Activated T-helper 1 cell treated with anti-CD3 and anti-CD28 coated beads, Interleukin-12 subunit alpha, Interleukin-12 subunit beta, Interleukin-2, Interleukin-4 antibody, amounts not matched to agents 30 ng/mL and 10 ng/mL and 1 ng/mL, durations not matched to agents 14 hours and 24 hours and 36 hours (primary cell): ENCODE data around the gene NFIA. TPM values are rescaled to one million over a fixed set of nuclear protein-coding genes. Genes with fewer than 3 reads are reported as not detected.

Experiments used
- DNase-seq: peaks from one replicate; pipeline ENCODE4 v3.0.0; 2021; ENCODE audit warnings: low spot score
- H3K27ac Mint-ChIP-seq: one replicate; pipeline ENCODE4 v1.8.0; 2021; ENCODE audit warnings: mild to moderate bottlenecking, mixed read lengths
- H3K27me3 Mint-ChIP-seq: one replicate; pipeline ENCODE4 v1.8.0; 2022; ENCODE audit warnings: mild to moderate bottlenecking, moderate library complexity, mixed read lengths; ENCODE audit not compliant: insufficient read depth
- H3K36me3 Mint-ChIP-seq: one replicate; pipeline ENCODE4 v1.8.0; 2021; ENCODE audit warnings: low read depth, mixed read lengths
- H3K4me1 Mint-ChIP-seq: one replicate; pipeline ENCODE4 v1.8.0; 2021; ENCODE audit warnings: low read depth, mixed read lengths
- H3K4me3 Mint-ChIP-seq: one replicate; pipeline ENCODE4 v1.8.0; 2021; ENCODE audit warnings: mild to moderate bottlenecking, moderate library complexity, mixed read lengths
- H3K9me3 Mint-ChIP-seq: one replicate; pipeline ENCODE4 v1.8.0; 2021; ENCODE audit warnings: mixed read lengths
- intact Hi-C: fragments of 100-400 bp; cut with micrococcal nuclease; formaldehyde crosslinking; loops from one replicate; pipeline ENCODE4 v1.15.1; 2024
- total RNA-seq: library from RNA; stranded (reverse); gene quantifications from 2 replicates; pipeline ENCODE4 v1.2.3, GENCODE V29; 2022

Gene NFIA
- total RNA-seq, 1 donor from 2014 or later: 0.41 TPM

DNA sequence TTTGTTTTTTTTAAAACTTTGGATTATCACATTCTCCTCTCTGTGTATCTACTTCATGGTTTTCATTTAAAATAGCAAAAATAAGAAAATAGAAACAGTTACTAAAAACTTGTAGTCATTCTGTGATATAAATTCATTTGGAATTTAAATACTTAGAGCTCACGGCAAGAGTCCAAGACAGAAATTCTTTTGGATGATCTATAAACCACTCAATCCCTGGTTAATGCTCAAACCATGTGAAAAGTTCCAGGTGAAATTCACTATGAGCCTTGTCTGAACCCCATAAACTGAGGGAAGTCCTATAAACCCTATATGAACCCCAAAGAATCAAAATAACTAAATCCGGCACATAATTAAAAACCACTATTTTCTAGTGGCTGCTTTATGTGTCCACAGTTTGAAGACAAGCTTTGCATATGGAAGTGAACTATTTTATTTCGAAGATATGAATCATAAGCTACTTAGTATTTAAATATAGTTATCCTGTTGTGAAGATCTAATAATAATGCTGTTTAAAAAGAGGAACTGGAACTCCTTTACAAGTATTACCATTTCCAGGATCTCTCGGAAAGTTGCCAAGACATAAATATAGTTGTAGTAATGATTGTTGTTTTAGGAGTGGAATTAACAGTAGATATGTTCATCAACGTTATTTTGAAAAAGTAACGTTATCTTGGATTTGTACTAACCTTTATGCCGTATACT lies 163.5 kb downstream of the NFIA start:
- Mint-ChIP-seq H3K4me3 (no peak overlapping the region), H3K36me3 (no peaks in the 10 kb centered on the region), H3K27me3 (peaks cover 5% of the 10 kb centered on the region), H3K27ac (no peak overlapping the region), H3K4me1 (no peaks in the 10 kb centered on the region), H3K9me3 (no peaks in the 10 kb centered on the region)
- intact Hi-C loops: no loop called here
- no peak for DNase-seq

DNA sequence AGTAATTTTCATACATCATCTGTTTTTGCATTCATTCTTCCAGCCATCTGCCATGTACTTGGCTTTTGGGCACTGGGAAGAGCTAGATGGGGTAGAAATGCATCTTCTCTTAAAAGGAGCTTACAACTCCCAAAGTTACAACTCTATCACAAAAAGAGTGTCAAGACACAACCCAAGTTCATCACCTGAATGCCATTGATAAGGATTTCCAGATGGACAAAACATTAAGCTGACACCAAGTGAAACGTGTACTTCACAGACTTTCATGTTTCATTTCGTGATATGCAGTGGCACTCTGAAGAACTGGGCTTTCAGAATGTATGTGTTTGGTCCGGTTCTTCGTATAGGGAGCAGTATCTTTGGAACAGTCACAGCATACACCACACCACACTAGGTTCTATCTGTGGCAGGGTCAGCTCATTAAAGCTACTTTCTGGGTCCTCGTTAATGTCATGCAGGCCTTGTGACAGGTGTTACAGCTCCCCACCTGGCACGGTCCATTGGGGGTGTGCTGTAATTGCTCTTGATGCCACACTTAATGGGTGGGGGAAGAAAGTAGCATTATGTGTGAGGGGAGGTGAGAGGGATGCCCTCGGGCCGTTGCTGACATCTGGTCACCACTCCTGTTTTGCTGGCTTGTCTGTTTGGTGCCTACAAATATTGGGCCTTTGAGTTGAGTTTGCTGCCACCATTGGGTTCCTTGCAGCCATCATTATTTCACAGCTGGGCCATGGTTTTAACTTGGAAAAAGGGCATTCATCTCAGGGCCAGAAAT lies 164.9 kb downstream of the NFIA start:
- Mint-ChIP-seq H3K36me3 (no peaks in the 10 kb centered on the region), H3K9me3 (no peaks in the 10 kb centered on the region), H3K27me3 (peaks cover 8% of the 10 kb centered on the region), H3K4me1 (no peaks in the 10 kb centered on the region), H3K4me3 (no peak overlapping the region), H3K27ac (no peak overlapping the region)
- intact Hi-C loops: no loop called here
- no peak for DNase-seq

DNA sequence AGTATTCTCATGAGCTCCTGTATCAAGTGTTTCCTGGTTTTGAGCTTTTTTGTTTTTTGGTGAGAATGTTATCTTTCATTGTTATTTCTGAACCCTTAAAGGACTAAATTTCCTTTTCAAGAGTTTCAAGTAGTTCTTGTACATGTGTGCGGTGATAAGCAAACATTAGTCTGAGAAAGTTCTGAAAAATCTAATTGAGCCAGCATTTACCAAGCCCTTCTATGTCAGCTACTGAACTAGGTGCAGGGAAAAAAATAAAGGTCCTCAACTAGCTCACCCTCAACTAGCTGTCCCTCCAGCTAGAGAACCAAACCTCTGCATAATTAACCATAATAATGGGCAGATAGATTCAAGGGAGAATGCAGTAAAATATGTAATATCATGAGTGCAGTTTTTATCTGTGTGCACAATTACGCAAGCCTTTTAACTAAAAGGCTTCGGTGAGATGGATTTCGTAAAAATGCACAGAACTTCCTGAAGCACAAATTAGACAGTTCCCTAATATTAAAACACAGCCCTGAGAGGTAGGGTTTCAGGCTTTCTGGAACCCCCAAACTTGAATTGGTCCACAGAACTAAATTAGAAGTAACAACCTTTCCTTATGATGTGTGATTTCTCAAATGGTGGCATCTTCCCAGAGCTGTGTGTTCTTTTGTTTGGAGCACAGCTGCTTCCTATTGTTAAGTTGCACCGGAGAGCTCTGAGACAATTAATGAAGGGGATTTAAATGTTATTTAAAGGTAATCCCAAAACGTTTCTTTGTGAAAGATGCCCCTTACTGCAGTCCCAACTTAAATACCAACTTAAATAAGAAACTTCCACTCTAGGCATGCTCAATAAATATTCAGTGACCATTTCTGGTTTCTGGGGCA lies 165.8 kb downstream of the NFIA start:
- DNase-seq: no peak
- no peak overlapping the region for H3K27ac Mint-ChIP-seq
- no peak overlapping the region for H3K4me3 Mint-ChIP-seq
- peaks cover 9% of the 10 kb centered on the region for H3K27me3 Mint-ChIP-seq
- H3K9me3 Mint-ChIP-seq: no peaks in the 10 kb centered on the region
- H3K4me1 Mint-ChIP-seq: no peaks in the 10 kb centered on the region
- H3K36me3 Mint-ChIP-seq: no peaks in the 10 kb centered on the region
- intact Hi-C loops: no loop called here

DNA sequence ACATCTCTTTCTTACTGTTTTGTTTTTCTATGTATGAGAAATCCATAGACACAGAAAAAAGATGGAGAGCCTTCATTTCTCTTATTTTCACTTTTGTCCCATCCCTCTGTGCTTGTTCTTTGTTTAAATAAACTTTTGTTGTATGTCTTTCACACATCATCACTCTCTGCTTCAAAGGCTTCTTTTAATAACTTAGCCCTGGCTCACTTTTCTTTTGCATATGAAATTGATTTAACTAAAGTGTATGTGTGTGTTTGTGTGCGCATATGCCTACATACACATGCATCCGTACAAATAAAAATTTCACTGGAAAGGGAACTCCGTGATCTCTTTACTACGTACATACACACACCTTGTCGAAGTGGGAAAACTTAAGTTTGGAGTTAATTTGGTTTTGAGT lies 168.6 kb downstream of the NFIA start:
- DNase-seq: no peak
- Mint-ChIP-seq H3K27me3 (peaks cover 15% of the 10 kb centered on the region), H3K4me1 (peaks cover 11% of the 10 kb centered on the region), H3K36me3 (no peaks in the 10 kb centered on the region), H3K4me3 (no peak overlapping the region), H3K9me3 (no peaks in the 10 kb centered on the region), H3K27ac (no peak overlapping the region)
- intact Hi-C loops: no loop called here

DNA sequence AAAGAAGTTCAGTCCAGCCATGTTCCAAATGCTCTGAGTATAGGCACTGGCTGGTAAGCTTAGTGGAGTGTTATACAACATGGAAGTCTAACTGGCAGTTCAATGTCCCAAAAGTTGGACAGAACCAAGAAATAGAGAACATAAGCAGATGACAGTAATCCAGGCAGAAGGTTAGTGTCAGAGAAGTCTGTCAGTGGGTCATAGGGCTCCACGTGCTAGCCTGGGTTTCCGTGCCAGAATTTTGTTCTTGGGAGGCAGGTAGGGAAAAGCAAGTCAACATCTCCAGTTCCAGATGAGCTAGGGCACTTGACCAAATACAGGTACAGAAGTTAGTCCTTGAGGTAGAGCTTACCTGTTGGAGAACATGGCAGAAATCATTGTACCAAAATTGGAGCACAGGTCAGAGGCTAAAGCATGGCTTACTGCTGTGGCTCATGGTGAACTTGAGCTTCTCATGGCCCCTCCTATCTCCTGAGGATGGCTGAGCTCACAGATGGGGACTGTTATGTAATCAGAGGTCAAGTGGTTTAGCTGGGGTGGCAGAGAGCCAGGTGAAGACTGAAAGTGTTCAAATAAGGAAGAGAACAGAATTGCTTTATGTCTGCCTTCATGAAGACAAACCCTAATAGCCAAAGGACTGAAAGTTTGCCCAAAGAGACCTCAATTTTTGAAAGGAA lies 170.8 kb downstream of the NFIA start:
- no peak for DNase-seq
- peaks cover 15% of the 10 kb centered on the region for H3K27me3 Mint-ChIP-seq
- intact Hi-C loops: no loop called here
- H3K27ac Mint-ChIP-seq: no peak overlapping the region
- no peaks in the 10 kb centered on the region for H3K9me3 Mint-ChIP-seq
- no peak overlapping the region for H3K4me3 Mint-ChIP-seq
- no peaks in the 10 kb centered on the region for H3K36me3 Mint-ChIP-seq
- H3K4me1 Mint-ChIP-seq: peaks cover 11% of the 10 kb centered on the region

DNA sequence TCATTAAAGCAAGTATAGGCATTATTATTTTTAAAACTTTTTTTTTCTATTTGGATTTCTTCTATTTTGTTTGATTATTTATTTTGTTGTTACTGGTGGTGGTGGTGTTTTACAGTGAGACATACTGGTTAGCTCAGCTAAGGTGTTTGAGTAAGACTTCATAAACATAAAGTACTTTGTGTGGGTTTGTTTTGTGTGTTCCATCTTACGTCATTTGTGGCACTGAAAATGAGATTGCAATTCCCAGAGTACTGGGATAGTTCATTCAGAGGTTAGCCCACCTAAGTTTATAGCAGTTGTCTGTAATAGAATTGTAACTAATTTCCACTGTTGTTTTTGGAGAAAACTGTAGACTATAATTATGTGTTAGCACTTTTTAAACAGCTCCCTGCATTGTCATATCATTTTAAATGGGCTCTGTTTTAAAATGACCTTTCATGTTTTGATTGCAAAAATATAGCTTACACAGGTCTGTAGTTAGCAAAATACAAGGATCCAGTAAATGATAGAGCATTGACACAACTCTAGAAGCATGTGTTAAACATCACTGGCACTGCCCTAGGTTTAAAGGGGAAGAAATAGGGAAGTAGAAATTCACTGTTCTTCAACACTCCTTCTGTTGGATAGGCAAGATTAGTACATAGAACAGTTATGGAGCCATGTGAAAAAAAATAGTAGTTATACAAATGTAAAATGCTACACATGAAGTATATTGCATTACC lies 171.7 kb downstream of the NFIA start:
- H3K4me3 Mint-ChIP-seq: no peak overlapping the region
- intact Hi-C loops: no loop called here
- H3K9me3 Mint-ChIP-seq: no peaks in the 10 kb centered on the region
- DNase-seq: no peak
- no peak overlapping the region for H3K27ac Mint-ChIP-seq
- H3K36me3 Mint-ChIP-seq: no peaks in the 10 kb centered on the region
- peaks cover 11% of the 10 kb centered on the region for H3K4me1 Mint-ChIP-seq
- peaks cover 15% of the 10 kb centered on the region for H3K27me3 Mint-ChIP-seq

DNA sequence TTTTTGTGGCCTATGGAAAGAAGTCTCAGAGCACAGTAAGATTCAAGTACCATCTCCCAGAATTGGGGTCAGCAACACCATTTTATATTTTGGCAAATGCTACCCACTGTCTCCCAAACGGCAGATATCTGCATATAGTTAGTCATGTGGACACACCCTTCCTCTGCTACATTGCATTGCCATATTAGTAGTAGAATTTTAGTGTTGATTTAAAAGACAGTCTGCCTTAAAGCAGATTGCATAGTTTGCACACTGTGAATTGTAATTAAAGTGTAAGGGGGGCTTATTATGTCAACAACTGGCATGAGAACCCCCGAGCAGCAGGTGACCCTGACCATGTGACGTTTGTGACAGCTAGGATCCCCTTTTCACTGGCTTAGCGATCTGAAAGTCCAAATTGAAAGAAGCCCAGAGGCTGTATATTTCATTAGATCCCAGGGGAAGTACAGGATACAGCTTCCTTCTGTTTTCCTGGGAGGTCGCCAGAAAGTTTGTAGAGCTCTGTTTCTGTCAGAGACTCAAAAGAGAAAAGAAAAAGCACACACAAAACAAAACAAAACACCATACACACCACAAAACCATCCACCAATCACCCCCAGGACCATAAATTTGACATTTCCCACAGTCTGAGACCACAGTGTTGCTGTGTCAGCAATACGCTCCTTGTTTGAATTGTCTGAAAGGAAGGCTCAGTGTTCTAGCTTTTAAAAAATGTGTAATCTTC lies 172.4 kb downstream of the NFIA start:
- Mint-ChIP-seq H3K4me1 (peaks cover 11% of the 10 kb centered on the region), H3K27ac (no peak overlapping the region), H3K4me3 (no peak overlapping the region), H3K27me3 (peaks cover 12% of the 10 kb centered on the region), H3K36me3 (no peaks in the 10 kb centered on the region), H3K9me3 (no peaks in the 10 kb centered on the region)
- no peak for DNase-seq
- intact Hi-C loops: no loop called here

DNA sequence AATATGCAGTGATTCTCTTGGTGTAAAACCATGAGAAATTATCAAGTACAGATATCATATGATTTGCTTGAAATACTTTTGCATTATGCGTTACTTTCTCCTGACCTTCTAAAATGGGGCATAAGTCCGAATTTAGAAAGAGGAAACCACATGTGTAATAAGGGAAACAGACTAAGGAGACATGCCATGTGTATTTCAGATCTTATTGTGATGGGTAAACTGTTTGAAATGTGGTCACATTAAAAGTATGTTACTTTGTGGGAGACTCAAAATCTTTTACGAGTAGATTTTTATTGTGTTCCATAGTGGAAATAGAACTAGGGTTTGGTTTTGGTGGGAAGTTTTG lies 173.0 kb downstream of the NFIA start:
- Mint-ChIP-seq H3K27ac (no peak overlapping the region), H3K27me3 (peaks cover 12% of the 10 kb centered on the region), H3K9me3 (no peaks in the 10 kb centered on the region), H3K4me1 (peaks cover 11% of the 10 kb centered on the region), H3K4me3 (no peak overlapping the region), H3K36me3 (no peaks in the 10 kb centered on the region)
- DNase-seq: no peak
- intact Hi-C loops: no loop called here

DNA sequence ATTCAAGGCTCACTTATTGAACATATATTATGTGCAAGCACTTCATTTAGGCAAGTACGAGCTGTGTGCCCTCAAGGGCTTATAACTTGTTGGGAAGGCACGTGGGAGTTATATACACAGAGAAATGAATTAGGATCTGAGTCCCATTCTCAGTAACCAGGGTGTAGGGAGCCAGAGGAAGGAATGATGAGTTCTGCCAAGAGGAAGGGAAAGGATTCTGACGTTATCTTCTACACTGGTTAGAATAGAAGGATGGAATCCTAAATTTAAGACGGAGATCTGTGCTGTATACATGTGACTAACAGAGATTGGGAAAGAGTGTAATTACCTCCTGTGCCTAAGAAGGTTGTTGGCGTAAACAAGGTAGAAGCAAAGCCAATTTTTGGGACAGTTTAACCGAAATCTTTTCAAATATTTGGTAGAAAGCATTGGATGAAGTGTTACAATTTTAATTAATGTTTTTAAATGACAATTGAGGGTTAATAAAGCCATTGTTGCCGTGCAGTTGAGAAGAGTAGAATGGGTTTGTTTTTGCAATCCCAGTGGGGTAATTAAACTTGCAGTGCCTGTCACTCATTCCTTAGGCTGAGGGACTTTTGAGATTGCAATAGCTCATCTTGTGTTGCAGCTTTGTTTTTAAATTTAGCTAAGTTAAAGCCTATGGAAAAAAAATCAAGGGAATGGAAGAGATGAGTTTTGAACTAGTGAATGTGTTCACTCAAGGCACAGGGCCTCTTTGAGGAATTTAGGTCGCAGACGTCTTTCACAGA lies 177.2 kb downstream of the NFIA start:
- Mint-ChIP-seq H3K4me1 (peaks cover 11% of the 10 kb centered on the region), H3K9me3 (no peaks in the 10 kb centered on the region), H3K27me3 (peaks cover 3% of the 10 kb centered on the region), H3K36me3 (no peaks in the 10 kb centered on the region), H3K27ac (no peak overlapping the region), H3K4me3 (no peak overlapping the region)
- DNase-seq: no peak
- intact Hi-C loops: no loop called here

DNA sequence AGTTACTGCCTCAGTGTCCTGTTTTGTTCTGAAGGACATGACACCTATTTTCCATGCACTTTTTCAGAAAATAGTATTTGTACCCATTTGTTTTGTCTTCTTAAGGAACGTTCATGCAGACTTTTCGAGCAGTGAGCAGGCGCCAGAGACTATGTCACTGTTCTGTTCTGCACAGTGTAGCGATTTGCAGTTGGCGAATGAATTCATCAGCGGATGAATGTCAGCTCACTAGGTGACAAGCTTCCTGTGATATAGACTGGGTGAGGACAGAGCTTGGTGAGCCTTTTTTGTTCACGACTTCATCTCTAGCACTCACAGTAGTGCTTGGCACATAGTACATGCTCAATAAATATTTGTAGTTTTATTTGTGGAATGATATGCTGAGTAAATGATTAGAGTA lies 177.8 kb downstream of the NFIA start:
- no peak overlapping the region for H3K4me3 Mint-ChIP-seq
- no peaks in the 10 kb centered on the region for H3K36me3 Mint-ChIP-seq
- intact Hi-C loops: no loop called here
- H3K9me3 Mint-ChIP-seq: no peaks in the 10 kb centered on the region
- H3K4me1 Mint-ChIP-seq: peaks cover 6% of the 10 kb centered on the region
- no peak overlapping the region for H3K27ac Mint-ChIP-seq
- no peak for DNase-seq
- peaks cover 3% of the 10 kb centered on the region for H3K27me3 Mint-ChIP-seq

DNA sequence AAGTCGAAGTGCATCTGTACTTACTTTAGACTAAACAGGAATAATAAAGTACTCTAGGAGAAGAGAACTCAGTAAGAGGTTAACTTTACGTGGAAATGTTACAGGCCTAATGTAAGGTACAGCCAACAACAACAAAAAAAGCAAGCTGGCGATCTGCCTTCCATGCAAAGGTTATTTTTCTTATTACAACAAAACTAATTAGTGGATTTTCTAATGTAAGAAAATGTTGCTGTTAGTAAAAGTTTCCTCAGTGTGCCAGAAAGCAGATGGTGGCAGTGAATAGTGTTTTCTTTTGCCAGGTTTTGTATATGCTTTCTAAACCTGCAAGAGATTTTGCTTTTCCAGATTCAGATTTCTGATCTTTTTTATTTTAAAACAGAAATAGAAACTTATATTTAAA lies 179.2 kb downstream of the NFIA start:
- H3K4me1 Mint-ChIP-seq: no peaks in the 10 kb centered on the region
- DNase-seq: no peak
- peaks cover 3% of the 10 kb centered on the region for H3K27me3 Mint-ChIP-seq
- H3K9me3 Mint-ChIP-seq: no peaks in the 10 kb centered on the region
- H3K4me3 Mint-ChIP-seq: no peak overlapping the region
- no peaks in the 10 kb centered on the region for H3K36me3 Mint-ChIP-seq
- intact Hi-C loops: no loop called here
- H3K27ac Mint-ChIP-seq: no peak overlapping the region
